Measurements from ENCODE around the gene TMEM127.

GRCh38 chr2:96236882-96237281, 28.9 kb downstream of the TMEM127 start:
- TF ChIP-seq POLR2A (IDR thresholded peaks at IDR 0.05) (no peak), CTCF (IDR thresholded peaks at IDR 0.05) (no peak), POLR2AphosphoS5 (IDR thresholded peaks at IDR 0.05) (no peak)
